GM18861 (cell line): ENCODE results near the gene UGT1A8.
A peak's percentile ranks its signal among the peaks of the same experiment; 100 is the strongest.
"Not testable (repeated sequence)": the region's sequence is repeated elsewhere in the genome, so short reads cannot be mapped to it uniquely, and the experiment has no call there.

ENCODE experiments used
- ATAC-seq: cut with Tn5 transposase; IDR thresholded peaks from one replicate; pipeline ENCODE4 v1.9.1; 2021; ENCODE audit not compliant: unreplicated experiment

Gene UGT1A8

DNA sequence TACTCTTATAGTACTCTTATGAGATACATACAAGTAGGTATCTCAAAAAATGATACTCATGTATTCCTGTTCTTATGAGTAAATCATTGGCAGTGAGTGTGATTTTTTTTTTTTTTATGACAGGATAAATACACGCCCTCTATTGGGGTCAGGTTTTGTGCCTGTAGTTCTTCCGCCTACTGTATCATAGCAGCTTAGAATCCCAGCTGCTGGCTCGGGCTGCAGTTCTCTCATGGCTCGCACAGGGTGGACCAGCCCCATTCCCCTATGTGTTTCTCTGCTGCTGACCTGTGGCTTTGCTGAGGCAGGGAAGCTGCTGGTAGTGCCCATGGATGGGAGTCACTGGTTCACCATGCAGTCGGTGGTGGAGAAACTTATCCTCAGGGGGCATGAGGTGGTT, at the start of gene UGT1A8:
Gene UGT1A8, plus strand, starts transcription at position 158 of the 400 bp plus-strand sequence. Its CDS starts 75 bp downstream, at position 233.
- not testable (repeated sequence) for ATAC-seq

DNA sequence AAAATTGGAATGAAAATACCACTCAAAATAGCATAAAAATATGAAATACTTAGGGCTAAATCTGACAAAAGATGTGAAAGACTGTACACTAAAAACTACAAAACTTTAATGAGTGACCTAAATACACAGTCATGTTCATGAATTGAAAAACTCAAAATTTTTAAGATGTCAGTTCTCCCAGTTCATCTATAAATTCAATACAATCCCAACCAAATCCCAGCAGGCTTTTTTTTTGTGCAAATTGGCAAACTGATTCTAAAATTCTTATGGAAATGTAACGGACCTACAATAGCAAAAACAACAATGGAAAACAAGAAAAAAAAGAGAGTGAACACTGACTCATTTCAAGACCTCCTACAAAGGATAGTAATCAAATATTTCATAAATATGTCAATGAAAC, 46.4 kb upstream of the UGT1A8 start:
- ATAC-seq: no peak

- ATAC-seq: no peak
Observed at GRCh38 chr2:233571462-233571861, 46.0 kb upstream of the UGT1A8 start.

GRCh38 chr2:233572468-233572867, 45.0 kb upstream of the UGT1A8 start:
- no peak for ATAC-seq

- not testable (repeated sequence) for ATAC-seq
Observed at GRCh38 chr2:233577341-233577740, 40.1 kb upstream of the UGT1A8 start.

DNA sequence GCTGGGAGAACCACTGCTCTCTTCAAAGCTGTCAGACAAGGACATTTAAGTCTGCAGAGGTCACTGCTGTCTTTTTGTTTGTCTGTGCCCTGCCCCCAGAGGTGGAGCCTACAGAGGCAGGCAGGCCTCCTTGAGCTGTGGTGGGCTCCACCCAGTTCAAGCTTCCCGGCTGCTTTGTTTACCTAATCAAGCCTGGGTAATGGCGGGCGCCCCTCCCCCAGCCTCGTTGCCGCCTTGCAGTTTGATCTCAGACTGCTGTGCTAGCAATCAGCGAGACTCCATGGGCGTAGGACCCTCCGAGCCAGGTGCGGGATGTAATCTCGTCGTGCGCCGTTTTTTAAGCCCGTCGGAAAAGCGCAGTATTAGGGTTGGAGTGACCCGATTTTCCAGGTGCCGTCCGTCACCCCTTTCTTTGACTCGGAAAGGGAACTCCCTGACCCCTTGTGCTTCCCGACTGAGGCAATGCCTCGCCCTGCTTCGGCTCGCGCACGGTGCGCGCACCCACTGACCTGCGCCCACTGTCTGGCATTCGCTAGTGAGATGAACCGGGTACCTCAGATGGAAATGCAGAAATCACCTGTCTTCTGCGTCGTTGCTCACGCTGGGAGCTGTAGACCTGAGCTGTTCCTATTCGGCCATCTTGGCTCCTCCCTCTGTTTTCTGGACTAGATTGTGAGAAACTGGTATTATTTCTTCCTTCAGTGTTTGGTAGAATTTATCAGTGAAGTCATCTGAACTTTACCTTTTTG, 34.0 kb upstream of the UGT1A8 start:
- not testable (repeated sequence) for ATAC-seq

DNA sequence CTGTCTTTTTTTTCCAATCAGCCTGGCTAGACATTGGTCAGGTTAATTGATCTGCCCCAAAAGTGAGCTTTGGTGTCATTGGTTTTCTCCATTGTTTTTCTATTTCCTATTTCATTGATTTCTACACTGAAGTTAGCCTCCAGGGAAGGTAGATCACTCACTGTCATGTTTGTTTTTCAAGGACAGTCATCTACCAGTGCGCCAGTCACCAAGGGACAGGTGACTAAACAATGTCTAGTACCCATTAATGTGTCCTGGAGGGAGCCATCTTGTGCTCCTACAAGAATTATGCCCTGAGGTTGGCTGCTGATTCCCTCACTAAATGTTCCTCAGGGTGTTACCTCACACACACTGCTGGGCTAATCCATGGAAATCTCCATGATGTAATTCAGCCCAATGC, 33.2 kb upstream of the UGT1A8 start:
- ATAC-seq: no peak

- ATAC-seq: no peak
Observed at GRCh38 chr2:233588400-233588799, 29.0 kb upstream of the UGT1A8 start.

DNA sequence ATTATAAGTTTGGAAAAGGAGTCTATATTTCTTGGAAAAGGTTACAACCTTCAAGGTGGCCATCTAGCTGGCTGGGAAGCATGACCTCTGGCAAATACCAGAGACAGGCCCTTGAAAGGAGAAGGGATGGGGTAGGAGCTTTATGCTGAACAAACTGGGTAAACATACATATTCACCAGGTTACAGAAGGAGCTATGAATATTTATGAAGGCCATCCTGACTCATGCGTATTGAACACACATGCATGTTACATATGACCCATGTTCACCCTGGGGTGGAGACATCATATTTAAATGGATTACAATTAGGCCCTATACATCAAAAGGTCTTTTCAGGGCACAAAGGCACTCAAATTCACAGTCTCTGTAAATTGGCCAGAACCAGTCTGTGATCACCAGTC, 24.7 kb upstream of the UGT1A8 start:
- not testable (repeated sequence) for ATAC-seq

DNA sequence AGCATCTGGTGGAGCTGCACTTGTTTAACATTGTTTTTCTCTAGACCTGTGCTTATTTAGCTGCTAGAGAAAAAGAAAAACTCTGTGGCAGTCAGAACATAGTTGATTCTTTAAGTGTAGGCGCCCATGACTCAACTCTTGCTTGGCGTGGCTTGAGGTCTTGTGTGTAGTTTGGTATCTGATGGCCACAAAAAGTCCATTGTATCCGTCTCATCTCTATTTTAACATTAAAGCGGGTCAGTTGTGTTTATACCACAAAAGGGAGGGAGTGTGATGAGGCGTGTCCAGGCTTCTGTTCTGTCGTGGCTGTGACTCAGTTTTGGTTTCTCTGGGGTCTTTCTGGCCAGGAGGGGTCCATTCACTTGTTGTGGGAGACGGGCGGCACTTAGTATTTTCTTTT, 24.2 kb upstream of the UGT1A8 start:
- ATAC-seq: peak; percentile 74

- no peak for ATAC-seq
Observed at GRCh38 chr2:233597522-233597921, 19.9 kb upstream of the UGT1A8 start.

DNA sequence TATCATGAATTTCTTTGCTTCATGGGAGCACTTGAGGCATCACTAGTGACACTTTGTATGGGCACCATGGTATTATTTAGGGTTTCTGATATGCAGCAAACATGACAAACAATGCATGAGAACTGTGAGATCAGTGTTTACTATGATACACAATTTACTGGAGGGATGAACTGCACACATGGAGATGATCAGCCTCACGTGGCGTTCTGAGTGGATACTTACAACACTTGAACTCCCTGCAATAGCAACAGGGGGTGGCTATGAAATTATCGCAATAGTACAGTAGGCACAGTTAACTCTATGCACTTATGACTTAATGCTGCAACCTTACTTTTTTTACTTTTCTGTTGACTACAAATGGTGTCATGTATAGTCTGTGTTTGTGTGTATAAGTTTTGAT, 18.5 kb upstream of the UGT1A8 start:
- ATAC-seq: no peak

DNA sequence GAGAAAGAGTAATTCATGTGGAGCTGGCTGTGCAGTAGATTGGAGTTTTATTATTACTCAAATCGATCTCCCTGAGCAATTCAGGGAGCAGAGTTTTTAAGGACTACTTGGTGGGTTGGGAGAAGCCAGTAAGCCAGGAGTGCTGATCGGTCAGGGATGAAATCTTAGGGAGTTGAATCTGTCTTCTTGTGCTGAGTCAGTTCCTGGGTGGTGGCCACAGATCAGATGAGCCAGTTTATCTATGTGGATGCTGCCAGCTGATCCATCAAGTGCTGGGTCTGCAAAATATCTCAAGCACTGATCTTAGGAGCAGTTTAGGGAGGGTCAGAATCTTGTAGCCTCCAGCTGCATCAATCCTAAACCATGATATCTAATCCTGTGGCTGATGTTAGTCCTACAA, 17.0 kb upstream of the UGT1A8 start:
- no peak for ATAC-seq

GRCh38 chr2:233602076-233602475, 15.4 kb upstream of the UGT1A8 start:
- no peak for ATAC-seq

DNA sequence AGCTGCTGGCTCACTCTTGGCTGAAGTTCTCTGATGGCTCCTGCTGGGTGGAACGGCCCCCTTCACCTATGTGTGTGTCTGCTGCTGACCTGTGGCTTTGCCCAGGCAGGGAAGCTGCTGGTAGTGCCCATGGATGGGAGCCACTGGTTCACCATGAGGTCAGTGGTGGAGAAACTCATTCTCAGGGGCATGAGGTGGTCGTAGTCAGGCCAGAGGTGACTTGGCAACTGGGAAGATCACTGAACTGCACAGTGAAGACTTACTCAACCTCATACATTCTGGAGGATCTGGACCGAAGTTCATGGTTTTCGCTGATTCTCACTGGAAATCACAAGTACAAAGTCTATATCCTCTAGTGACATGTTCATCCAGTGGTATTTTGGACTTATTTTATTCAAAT, 13.9 kb upstream of the UGT1A8 start:
- ATAC-seq: no peak

GRCh38 chr2:233604826-233605225, 12.6 kb upstream of the UGT1A8 start:
- no peak for ATAC-seq

DNA sequence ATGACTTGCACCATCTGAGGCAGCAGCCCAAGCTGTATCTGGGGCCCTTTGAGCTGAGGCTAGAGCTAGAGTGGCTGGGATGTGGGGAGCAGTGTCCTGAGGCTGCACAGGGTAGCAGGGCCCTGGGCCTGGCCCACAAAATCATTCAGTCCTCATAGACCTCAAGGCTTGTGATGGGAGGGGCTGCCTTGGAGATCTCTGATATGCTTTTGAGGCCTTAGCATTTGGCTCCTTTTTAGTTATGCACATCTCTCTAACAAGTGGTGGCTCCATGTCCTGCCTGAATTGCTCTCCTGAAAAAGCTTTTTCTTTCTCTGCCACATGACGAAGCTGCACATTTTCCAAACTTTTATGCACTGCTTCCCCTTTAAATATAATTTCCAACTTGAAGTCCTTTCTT, 11.8 kb upstream of the UGT1A8 start:
- no peak for ATAC-seq

DNA sequence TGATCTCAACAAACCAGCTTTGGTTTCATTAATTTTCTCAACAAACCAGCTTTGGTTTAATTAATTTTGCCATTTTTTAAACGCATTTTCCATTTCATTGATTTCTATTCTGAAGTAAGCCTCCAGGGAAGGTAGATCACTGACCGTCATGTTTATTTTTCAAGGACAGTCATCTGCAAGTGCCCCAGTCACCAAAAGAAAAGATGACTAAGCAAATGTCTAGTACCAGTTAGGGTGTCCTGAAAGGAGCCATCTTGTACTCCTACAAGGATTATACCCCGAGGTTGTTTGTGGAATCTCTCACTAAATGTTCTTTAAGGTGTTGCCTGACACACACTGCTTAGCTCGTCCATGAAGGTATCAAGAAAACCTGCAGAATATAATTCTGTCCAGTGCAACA, 6.1 kb upstream of the UGT1A8 start:
- ATAC-seq: no peak

- ATAC-seq: no peak
Observed at GRCh38 chr2:233620204-233620603, 2.8 kb downstream of the UGT1A8 start.

DNA sequence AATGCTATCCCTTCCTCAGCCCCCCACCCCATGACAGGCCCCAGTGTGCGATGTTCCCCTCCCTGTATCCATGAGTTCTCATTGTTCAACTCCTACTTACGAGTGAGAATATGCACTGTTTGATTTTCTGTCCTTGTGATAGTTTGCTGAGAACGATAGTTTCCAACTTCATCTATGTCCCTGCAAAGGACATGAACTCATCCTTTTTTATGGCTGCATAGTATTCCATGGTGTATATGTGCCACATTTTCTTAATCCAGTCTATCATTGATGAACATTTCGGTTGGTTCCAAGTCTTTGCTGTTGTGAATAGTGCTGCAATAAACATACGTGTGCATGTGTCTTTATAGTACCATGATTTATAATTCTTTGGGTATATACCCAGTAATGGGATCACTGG, 4.4 kb downstream of the UGT1A8 start:
- not testable (repeated sequence) for ATAC-seq

- no peak for ATAC-seq
Observed at GRCh38 chr2:233627331-233628025, 10.0 kb downstream of the UGT1A8 start.

DNA sequence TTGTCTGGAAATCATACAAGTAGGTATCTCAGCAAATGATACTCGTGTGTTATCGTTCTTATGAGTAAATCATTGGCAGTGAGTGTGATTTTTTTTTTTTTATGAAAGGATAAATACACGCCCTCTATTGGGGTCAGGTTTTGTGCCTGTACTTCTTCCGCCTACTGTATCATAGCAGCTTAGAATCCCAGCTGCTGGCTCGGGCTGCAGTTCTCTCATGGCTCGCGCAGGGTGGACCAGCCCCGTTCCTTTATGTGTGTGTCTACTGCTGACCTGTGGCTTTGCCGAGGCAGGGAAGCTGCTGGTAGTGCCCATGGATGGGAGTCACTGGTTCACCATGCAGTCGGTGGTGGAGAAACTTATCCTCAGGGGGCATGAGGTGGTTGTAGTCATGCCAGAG, 18.9 kb downstream of the UGT1A8 start, which contains the start of gene UGT1A10:
Gene UGT1A10, plus strand, starts transcription at position 143 of the 400 bp plus-strand sequence. Its CDS starts 75 bp downstream, at position 218.
- ATAC-seq: not testable (repeated sequence)
